T follicular helper cell (primary cell): Measurements from ENCODE around the gene ICOS.
A peak's percentile ranks its signal among the peaks of the same experiment; 100 is the strongest.
"Not testable (repeated sequence)": the region's sequence is repeated elsewhere in the genome, so short reads cannot be mapped to it uniquely, and the experiment has no call there.

Experiments used
- DNase-seq: peaks from one replicate; pipeline ENCODE4 v3.0.0-alpha.2; 2020; ENCODE audit warnings: low read depth

Gene ICOS

DNA sequence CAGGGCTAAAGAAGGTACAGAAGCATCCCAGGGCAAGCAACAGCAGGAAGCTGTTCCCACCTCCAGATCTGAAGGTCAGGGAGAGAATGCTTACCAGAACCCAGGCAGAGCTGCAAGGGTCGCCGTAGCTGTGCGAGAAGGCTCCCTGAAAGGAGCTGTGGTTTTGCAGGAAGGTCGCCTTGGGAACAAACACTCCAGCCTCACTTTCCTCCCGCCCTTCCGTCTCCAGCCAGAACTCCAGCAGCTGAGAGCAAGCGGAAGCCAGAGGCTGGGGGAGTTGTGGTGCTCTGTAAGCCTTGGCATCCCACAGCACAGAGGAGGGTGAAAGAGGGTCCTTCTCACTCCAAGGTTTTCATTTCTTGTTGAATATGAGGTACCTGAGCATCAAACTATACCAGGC is 18.3 kb upstream of the ICOS start:
- no peak for DNase-seq

DNA sequence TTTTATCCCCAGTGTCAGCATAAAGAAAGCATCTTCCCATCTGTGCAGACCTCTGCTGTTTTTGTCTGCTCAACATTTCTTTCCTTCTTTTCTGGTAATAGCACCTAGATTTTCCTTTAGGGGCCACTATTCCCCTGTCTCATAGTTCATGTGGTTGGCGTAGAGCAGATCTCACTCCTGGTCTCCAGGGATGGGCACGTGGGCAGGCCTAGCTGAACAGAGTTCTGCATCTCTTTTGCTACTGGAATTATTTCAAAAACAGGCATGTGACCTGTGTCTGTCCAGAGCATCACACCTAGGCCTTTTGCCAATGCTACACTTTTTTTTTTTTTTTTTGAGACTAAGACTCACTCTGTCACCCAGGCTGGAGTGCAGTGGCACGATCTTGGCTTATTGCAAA is 17.7 kb upstream of the ICOS start:
- no peak for DNase-seq

DNA sequence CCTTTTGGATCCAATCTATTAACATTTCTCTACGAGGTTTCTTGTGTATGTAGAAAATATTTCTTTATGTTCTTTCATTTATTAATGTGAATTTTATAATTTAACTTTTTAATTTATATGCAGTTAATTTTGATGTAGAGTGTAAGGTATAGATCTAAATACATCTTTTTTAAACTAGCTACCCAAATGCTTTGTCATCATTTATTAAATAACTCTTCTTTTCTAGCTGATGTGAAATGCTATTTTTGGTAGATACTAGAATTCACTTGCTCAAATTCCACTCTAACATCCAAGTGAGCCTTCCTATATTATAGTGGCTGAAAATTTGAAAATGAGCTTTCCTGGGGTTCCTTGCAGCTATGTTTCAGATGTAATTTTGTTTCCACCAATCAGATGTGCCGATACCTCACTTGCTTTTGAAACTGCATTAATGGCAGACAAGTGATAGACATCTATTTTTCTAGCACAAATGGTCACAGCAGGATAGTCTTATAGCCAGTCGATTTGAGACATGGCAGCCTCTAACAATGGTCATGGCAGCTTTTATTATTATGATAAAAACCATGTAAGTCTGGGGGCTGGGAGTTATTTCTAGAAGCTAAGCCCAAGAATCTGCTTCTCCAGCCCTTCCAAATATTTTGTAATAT is 10.9 kb upstream of the ICOS start:
- no peak for DNase-seq

DNA sequence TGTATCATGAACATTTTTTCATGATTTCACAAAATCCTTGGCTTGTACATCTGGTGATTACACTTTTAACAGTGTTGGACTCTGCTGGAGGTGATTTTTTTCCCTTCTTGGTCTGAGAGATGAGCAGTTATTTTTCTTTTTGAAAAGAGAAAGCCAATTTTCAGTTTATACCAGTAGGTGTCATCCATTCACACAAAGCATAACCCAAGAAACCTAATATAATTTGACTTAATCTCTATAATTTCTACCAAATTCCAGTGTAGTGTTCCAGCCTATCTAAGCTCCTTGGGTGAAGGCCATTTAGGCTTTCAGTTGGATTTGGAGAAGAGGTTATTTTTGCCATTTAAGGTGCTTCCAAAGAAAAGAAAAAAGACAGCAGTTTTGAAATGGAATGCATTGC is 7.7 kb upstream of the ICOS start:
- DNase-seq = no peak

DNA sequence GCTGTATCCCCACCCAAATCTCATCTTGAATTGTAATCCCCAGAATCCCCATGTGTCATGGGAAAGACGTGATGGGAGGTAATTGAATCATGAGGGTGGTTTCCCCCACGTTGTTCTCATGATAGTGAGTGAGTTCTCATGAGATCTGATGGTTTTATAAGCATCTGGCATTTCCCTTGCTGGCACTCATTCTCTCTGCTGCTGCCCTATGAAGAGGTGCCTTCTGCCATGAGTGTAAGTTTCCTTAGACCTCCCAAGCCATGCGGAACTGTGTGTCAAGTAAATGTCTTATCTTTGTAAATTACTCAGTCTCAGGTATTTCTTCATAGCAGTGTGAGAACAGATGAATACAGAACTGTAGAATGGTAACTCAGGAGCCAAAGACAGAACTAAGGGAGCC is 5.3 kb upstream of the ICOS start:
- not testable (repeated sequence) for DNase-seq

DNA sequence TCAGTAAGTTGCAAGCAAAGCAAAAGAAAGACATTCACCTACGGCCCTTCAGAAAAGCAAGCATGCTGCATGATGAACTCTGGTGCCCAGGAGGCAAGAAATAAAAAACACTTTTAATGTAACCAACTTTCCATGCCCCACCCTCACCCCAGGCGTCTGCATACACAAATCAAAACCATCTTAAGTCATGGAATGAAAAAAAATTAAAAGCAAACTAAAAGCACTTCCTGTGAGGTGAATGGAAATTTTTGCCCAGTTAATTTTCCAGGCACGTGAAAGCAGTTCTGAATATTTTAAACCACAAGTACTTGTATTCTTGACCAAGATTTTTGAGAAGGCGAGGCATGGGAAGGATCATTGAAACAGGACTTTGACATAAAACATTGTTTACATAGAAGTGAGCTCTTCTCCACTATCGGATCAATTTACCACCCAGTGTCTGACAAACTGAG is 2.5 kb upstream of the ICOS start:
- DNase-seq = no peak

DNA sequence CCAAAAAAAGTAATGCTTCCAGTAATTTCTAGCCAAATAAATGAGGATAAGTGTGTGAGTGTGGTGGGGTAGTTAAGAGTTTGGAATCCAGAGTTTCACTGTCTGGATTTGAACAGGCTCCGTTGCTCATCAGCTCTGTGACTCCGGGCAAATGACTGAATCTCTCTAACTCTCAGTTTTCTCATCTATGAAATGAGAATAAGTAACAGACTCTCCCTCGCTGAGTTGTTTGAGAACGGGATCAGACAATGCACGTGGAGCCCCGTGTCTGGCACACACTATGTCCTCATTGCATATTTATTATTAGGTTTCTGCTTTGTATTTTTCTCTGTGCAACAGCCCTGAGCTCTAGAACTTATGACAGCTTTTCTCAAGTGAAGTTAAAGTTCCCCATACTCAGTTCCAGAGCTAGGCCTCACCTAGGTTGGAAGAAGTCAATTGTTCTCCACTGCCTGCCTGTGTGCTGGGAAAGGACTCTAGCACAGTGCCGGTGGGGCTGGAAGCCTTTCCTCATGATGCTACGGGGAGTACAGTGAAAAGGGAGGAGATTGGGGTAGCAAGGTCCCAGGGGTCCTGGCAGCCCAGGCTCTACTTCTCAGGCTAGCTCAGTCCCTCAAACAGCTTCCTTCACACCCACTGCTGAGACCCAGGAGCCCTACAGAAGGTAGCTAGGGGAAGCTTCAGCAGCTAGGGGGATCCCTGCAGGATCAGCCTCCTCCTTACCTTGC is 1.7 kb upstream of the ICOS start:
- DNase-seq = no peak

DNA sequence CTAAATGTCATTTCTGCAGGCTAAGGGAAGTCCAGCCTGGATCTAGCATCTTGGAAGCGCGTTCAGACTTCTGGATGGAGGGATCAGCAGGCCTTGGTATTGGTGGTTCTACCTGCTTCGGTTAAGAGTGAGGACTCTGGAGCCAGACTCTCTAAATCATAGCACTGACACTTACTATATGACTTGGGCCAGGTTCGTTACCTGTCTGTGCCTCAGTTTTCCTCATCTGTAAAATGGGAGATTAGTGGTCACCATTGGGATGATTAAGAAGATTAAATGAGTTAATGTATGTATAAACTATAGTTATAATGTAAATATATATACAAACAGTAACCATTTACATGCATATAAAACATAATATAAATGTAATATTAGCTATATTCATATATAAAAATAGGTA is 995 bp upstream of the ICOS start:
- no peak for DNase-seq

DNA sequence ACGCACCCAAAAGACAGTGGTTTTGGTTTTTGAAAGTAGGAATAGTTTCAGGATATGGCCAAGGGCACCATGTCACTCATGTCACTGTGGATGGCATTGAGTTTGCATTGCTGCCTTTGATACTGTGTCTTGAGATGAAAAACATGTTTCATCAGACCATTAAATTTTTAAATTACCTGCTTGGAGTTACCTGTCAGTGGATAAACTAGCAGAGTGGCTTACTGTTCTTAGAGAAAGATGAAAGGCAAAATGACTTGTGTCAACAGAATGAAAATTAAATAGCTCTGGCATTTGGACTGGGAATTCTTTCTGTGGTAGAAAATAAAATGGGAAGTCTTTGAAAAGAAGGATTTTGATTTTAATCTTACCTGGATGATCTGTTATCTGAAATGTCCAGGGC is 386 bp downstream of the ICOS start:
- DNase-seq = no peak

DNA sequence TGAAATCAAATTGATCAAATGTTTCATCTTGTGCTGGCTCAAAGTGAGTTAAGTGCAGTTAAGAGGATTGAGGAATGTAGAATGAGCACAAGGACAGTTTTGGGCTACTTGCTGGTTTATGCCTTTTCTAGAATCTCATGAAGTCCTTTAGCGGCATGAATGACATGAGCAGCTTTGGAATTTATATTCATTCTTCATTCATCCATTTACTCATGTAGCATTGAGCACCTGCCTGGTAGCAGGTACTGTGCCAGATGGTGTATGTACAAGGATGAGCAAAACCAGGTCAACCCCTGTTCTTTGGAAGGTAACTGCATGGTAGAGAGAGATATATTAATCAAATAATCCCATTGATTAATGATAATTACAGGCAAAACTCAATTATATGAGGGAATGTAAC is 1.2 kb downstream of the ICOS start:
- no peak for DNase-seq

DNA sequence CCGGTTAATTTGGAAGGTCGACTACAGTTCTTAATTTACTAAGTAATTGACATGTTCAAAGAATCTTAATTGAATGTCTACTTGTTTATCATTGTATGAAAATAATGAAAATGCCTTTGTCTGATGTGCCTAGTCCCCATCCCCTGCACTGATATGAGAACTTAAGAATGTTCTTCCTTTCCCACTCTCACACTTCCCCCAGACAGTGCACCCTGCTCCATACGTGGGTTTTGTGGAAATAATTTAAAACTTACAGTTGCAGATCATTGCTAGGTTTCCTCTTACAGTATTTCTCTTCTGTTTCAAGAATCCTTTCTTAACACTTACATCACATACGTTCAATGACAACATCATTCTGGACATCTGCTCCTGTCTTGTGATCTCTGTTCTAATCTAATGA is 3.5 kb downstream of the ICOS start:
- no peak for DNase-seq

DNA sequence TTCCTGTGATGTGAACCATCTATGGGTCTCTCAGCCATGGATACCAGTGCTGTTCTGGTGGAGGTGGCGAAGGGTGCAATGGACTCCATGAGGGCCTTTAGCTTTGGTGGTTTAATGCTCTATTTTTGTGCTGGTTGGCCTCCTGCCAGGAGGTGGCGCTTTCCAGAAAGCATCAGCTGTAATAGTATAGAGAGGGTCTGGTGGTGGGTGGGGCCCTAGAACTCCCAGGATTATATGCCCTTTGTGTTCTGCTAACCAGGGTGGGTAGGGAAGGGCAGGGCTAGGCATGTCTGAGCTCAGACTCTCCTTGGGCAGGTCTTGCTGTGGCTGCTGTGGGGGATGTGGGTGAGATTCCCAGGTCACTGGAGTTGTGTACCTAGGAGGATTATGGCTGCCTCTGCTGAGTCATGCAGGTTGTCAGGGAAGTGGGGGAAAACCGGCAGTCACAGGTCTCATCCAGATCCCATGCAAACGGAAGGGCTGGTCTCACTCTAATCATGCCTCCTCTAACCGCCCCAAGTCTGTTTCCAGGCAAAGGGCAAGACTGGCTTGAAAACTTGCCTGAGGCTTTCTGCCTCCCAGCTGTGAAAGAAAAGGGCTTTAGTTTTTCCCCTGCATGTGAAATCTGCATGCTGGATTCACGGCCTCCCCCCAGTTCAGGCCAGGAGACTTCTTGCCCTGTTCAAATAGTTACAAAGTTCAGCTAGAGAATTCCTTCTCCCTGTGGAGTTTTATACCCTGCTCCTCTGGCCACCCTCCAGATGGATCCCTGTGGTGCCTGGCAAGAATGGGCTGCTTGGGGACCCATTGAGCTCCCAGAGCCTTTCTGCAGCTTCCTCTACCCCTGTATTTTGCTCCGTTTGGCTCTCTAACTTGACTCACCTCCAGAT is 7.2 kb downstream of the ICOS start:
- not testable (repeated sequence) for DNase-seq

DNA sequence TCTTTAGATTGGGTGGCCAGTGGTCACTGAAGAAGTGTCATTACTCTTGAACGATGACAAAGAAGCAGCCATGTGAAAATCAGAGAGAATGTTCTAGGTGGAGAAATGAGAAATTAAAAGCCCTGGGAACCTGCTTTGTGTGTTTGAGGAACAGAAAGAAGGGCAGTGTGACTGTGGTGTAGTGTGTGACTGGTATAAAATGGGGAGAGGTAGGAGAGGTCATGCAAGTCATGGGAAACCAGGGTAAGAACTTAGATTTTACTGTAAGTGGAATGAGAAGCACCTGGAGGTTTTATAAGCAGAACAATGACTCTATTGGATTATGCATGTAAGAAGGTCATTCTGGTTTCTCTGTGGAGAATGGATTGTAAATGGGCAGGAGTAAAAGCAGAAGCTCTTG is 12.2 kb downstream of the ICOS start:
- DNase-seq = no peak

DNA sequence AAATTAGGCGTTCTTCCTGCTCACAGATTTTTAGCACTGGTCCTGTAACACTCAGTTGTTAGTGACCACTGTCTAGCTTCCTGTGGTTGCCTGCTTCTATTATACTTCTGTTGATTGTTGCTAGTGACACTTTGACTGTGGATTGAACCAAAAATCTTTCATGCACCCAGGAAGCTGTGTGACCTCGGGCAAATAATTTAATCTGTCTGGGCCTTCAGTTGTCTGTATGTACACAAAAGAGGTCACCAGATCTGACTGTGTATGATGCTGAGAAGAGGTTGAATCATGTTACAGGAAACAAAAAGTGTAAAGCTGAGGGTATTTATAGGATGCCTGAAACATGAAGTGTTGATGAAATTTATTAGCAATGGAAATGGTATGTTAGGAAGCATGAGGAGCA is 12.7 kb downstream of the ICOS start:
- DNase-seq = no peak

DNA sequence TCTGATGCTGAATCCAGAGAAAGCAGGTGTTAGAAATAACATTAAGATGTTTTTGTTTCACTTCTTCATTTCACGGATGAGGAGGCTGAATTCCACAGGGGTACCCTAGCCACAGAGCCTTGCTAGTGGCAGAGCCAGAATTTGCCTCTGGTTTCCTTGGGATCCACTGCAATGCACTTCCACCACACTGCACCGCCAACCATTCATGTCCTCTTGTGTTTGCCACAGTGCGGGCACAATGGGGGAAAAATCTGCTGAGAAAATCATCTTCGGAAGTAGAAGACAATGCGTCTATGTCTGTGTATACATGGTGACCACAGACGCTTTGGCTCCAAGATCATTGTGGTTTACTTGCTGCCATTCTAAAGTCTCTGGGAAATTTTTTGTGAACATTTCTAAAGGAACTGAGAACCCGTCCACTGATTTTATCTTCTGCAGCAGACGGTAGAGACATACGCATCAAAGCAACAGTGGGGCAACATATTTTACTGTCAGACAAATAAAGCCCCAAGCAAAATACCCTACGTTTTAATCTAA is 14.9 kb downstream of the ICOS start:
- peak; percentile 55 for DNase-seq

DNA sequence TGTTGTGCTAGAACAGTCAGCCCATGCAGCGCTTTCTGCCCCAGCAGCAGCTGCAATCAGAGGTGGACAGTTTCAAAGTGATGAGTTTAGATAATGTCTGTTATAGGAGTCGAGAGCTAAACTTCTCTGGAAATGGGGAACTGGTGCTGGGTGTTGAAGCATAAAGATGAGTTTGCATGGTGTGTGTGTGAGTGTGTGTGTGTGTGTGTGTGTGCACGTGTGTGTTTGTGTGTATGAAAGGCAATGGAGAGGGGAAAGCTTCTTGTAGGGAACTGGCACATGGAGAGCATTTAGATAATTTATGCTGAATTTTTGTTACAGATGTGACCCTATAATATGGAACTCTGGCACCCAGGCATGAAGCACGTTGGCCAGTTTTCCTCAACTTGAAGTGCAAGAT is 22.7 kb downstream of the ICOS start:
- no peak for DNase-seq

DNA sequence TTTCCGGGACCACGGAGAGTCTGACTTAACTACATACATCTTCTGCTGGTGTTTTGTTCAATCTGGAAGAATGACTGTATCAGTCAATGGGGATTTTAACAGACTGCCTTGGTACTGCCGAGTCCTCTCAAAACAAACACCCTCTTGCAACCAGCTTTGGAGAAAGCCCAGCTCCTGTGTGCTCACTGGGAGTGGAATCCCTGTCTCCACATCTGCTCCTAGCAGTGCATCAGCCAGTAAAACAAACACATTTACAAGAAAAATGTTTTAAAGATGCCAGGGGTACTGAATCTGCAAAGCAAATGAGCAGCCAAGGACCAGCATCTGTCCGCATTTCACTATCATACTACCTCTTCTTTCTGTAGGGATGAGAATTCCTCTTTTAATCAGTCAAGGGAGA is 23.1 kb downstream of the ICOS start:
- no peak for DNase-seq

DNA sequence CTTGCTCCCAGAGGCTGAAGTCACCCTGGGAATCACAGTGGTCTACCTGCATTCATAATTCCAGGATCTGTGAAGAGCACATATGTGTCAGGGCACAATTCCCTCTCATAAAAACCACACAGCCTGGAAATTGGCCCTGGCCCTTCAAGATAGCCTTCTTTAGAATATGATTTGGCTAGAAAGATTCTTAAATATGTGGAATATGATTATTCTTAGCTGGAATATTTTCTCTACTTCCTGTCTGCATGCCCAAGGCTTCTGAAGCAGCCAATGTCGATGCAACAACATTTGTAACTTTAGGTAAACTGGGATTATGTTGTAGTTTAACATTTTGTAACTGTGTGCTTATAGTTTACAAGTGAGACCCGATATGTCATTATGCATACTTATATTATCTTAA is 24.2 kb downstream of the ICOS start:
- no peak for DNase-seq

DNA sequence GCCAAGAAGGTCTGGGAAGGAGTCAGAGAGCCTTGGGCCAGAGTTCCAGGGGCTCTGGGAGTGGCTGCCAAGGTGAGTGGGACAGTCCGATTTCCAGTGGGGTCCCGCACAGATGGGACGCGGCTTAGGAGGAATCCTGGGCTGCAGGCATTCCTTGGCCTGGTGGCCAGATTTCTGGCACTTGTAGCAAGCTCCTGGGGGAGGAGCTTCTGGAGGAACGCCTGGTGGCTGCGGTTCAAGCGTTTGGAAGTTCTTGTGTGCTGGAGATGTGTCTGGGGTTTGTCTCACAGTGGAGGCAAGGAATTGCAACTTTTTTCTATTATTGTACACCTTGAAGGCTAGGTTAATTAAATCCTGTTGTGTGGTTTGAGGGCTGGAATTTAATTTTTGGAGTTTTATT is 28.6 kb downstream of the ICOS start:
- not testable (repeated sequence) for DNase-seq

DNA sequence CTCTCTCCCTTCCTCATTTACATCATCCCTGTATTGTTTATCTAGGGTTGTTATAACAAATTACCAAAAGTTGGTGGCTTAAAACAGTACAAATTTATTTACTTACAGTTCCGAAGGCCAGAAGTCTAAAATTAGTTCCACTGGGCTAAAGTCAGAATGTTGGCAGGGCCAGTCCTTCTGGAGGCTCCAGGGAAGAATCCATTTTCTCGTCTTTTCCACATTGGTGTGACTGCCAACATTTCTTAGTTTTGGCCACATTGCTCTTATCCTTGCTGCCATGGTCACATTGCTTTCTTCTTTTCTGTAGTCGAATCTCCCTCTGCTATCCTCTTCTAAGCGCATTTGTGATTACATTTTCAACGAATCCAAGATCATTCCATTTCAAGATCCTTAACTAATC is 34.7 kb downstream of the ICOS start:
- no peak for DNase-seq

DNA sequence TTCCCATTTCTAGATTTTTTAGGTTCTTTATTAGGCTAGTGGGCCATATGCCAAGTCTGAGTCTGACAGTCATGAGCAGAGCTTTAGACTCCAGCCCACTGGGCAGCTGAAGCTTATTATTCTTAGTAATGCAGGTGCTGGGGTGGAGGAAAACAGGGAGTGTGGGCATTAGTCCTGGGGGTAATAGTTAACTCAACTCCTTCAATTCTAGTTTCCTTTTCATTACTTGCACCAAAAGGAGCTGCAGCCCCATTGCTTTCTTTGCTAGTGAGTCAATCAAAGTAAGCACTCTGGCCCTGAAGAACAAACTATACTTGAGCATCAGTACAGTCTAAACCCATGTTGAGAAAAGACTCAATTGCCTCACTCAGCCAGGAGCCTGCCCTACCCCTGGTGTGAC is 35.5 kb downstream of the ICOS start:
- no peak for DNase-seq

DNA sequence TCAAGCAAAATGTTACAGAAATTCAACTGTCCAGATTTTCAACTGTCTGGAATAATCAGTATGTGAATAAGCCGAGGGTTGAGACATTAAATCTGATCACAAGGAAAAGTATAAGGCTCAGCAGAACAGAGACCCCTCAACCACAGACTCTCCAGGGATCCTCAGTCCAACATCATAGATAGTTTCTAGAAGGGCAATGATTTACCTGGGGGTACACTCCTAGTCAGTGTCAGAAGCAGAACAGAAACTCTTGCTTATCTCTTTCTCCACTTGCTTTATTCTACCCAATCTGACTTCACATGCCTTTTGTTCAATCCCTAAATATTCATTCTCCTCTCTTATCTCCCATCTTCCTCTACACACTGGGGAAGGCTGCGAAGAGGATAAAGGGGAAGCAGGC is 36.4 kb downstream of the ICOS start:
- no peak for DNase-seq

DNA sequence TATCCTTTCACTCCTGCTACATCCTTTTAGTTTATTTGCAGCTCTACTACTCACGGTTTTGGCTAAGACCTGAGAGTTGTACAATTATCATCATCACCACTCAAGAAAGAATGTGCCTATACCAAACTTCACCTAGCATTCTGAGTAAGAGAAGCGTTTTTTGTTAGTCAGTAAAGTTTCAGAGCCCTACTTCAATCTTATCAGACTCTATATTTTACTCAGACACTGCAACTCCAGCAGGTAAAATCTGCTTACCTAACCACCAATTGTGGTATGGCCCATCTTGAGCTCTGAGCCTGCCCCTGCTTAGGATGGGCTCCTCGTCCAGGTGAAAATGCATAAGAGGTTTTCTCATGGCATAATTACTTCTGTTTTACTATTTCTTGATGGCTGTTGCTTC is 37.1 kb downstream of the ICOS start:
- DNase-seq = no peak
